ENCODE results near the gene SURF6. TPM values are rescaled to one million over a fixed set of nuclear protein-coding genes. Genes with fewer than 3 reads are reported as not detected.
A peak's percentile ranks its signal among the peaks of the same experiment; 100 is the strongest.
"Not testable (repeated sequence)": the region's sequence is repeated elsewhere in the genome, so short reads cannot be mapped to it uniquely, and the experiment has no call there.

Gene SURF6
- total RNA-seq, 6 experiments from 2014 or later = 11.2 to 19.3 (median 13.5) TPM

- H3K36me3 Mint-ChIP-seq (ENCODE audit: low read depth) = peaks cover 11% of the 10 kb centered on the region
- H3K4me3 Mint-ChIP-seq = no peak overlapping the region
- no peak overlapping the region for H3K27ac Mint-ChIP-seq
- no peaks in the 10 kb centered on the region for H3K9me3 Mint-ChIP-seq
- TF ChIP-seq CTCF (IDR thresholded peaks at IDR 0.05) = no peak
- no peak for DNase-seq
- H3K4me1 Mint-ChIP-seq (ENCODE audit: low read depth) = no peaks in the 10 kb centered on the region
- H3K27me3 Mint-ChIP-seq (ENCODE audit: insufficient read depth) = peaks cover 1% of the 10 kb centered on the region; the same call in 1 of the 2 replicates
Measured at GRCh38 chr9:133340916-133341315, 4.9 kb upstream of the SURF6 start.

- H3K4me3 Mint-ChIP-seq = no peak overlapping the region
- H3K27me3 Mint-ChIP-seq (ENCODE audit: insufficient read depth) = peaks cover 3% of the 10 kb centered on the region; the same call in 1 of the 2 replicates
- no peaks in the 10 kb centered on the region for H3K9me3 Mint-ChIP-seq
- H3K36me3 Mint-ChIP-seq (ENCODE audit: low read depth) = peaks cover 14% of the 10 kb centered on the region
- no peak for TF ChIP-seq CTCF (IDR thresholded peaks at IDR 0.05)
- no peak for DNase-seq
- H3K27ac Mint-ChIP-seq = no peak overlapping the region
- peaks cover 2% of the 10 kb centered on the region for H3K4me1 Mint-ChIP-seq (ENCODE audit: low read depth)
Measured at GRCh38 chr9:133340256-133340655, 4.3 kb upstream of the SURF6 start.

- DNase-seq = no peak
- Mint-ChIP-seq H3K27ac (no peak overlapping the region), H3K36me3 (ENCODE audit: low read depth) (peaks cover 19% of the 10 kb centered on the region), H3K4me3 (no peak overlapping the region), H3K9me3 (no peaks in the 10 kb centered on the region), H3K4me1 (ENCODE audit: low read depth) (peaks cover 7% of the 10 kb centered on the region), H3K27me3 (ENCODE audit: insufficient read depth) (peaks cover 3% of the 10 kb centered on the region; the same call in 1 of the 2 replicates)
- TF ChIP-seq CTCF (IDR thresholded peaks at IDR 0.05) = no peak
Measured at GRCh38 chr9:133339641-133340040, 3.7 kb upstream of the SURF6 start.

DNA sequence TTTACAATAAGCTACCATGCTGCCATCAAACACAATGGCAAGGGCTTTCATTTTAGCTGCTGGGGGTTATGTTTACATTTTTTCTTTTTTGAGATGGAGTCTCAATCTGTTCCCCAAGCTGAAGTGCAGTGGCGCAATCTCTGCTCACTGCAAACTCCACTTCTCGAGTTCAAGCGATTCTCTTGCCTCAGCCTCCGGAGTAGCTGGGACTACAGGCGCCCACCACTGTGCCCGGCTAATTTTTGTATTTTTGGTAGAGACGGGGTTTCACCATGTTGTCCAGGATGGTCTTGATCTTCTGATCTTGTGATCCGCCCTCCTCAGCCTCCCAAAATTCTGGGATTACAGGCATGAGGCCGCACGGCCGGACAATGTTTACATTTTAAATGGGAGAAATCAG is 1.1 kb downstream of the SURF6 start:
- H3K4me3 Mint-ChIP-seq = peak overlapping the region; percentile 99
- H3K4me1 Mint-ChIP-seq (ENCODE audit: low read depth); H3K27me3 Mint-ChIP-seq (ENCODE audit: insufficient read depth); DNase-seq; H3K9me3 Mint-ChIP-seq: not testable (repeated sequence)
- peaks cover 34% of the 10 kb centered on the region for H3K36me3 Mint-ChIP-seq (ENCODE audit: low read depth)
- peak overlapping the region; percentile 92; the same call in 1 of the 2 replicates for H3K27ac Mint-ChIP-seq

GRCh38 chr9:133334161-133334560 is 1.8 kb downstream of the SURF6 start:
- no peak for TF ChIP-seq CTCF (IDR thresholded peaks at IDR 0.05)
- Mint-ChIP-seq H3K4me3 (peak overlapping the region; percentile 99; the same call in 1 of the 2 replicates), H3K4me1 (ENCODE audit: low read depth) (peaks cover 7% of the 10 kb centered on the region), H3K36me3 (ENCODE audit: low read depth) (peaks cover 32% of the 10 kb centered on the region), H3K9me3 (no peaks in the 10 kb centered on the region), H3K27me3 (ENCODE audit: insufficient read depth) (peaks cover 4% of the 10 kb centered on the region; the same call in 1 of the 2 replicates), H3K27ac (no peak overlapping the region)
- DNase-seq = no peak

GRCh38 chr9:133333566-133333965 is 2.4 kb downstream of the SURF6 start:
- Mint-ChIP-seq H3K27me3 (ENCODE audit: insufficient read depth) (peaks cover 4% of the 10 kb centered on the region; the same call in 1 of the 2 replicates), H3K27ac (no peak overlapping the region), H3K36me3 (ENCODE audit: low read depth) (peaks cover 31% of the 10 kb centered on the region), H3K4me3 (no peak overlapping the region; the same call in 1 of the 2 replicates), H3K9me3 (no peaks in the 10 kb centered on the region), H3K4me1 (ENCODE audit: low read depth) (peaks cover 7% of the 10 kb centered on the region)
- no peak for DNase-seq
- peak; percentile 48 for TF ChIP-seq CTCF (IDR thresholded peaks at IDR 0.05)
